ENCODE data around the gene SGPP1. TPM values are rescaled to one million over a fixed set of nuclear protein-coding genes. Genes with fewer than 3 reads are reported as not detected.

SGPP1 gene
- total RNA-seq, 1 experiment from 2014 or later: 5.5 TPM

- Histone ChIP-seq H4K20me1 (ENCODE audit: control insufficient read depth, insufficient read depth, insufficient read length) (no peaks in the 10 kb centered on the region), H3K14ac (ENCODE audit: insufficient read depth, low read length) (no peak overlapping the region), H2AFZ (ENCODE audit: low read length) (no peak overlapping the region), H2BK15ac (ENCODE audit: low read depth, low read length) (no peak overlapping the region), H3K23me2 (ENCODE audit: insufficient read length, low read depth, low read length, poor library complexity, severe bottlenecking) (no peaks in the 10 kb centered on the region), H3K4me2 (ENCODE audit: insufficient read depth, insufficient read length, low read length) (no peak overlapping the region), H3K9me3 (ENCODE audit: control insufficient read depth, low read depth, low read length) (no peaks in the 10 kb centered on the region), H3K27me3 (ENCODE audit: insufficient read depth, low read length) (no peaks in the 10 kb centered on the region), H3K18ac (ENCODE audit: insufficient read length, low read depth, low read length) (no peak overlapping the region), H4K5ac (ENCODE audit: insufficient read length, low read depth, low read length) (no peak overlapping the region), H2AK5ac (ENCODE audit: insufficient read length, low read length) (no peak overlapping the region), H2BK12ac (ENCODE audit: insufficient read length, low read depth, low read length) (no peak overlapping the region), H2BK5ac (ENCODE audit: insufficient read length, low read length) (no peak overlapping the region), H3T11ph (ENCODE audit: low read length) (no peak overlapping the region), H2BK20ac (ENCODE audit: low read depth, low read length, poor library complexity, severe bottlenecking) (no peak overlapping the region), H3K27ac (ENCODE audit: insufficient read length, low read depth, low read length) (no peak overlapping the region), H3K9ac (ENCODE audit: extremely low read depth, insufficient read length, low read length) (no peak overlapping the region), H3K56ac (ENCODE audit: insufficient read length, low read depth, low read length) (no peak overlapping the region), H3K4ac (ENCODE audit: low read depth, low read length) (no peak overlapping the region), H3K79me1 (ENCODE audit: insufficient read depth, low read depth, low read length, poor library complexity, severe bottlenecking) (no peaks in the 10 kb centered on the region), H3K79me2 (ENCODE audit: insufficient read depth, low read length) (no peaks in the 10 kb centered on the region), H4K91ac (ENCODE audit: insufficient read length, low read depth, low read length) (no peak overlapping the region), H3K4me1 (ENCODE audit: insufficient read depth, low read length) (no peaks in the 10 kb centered on the region), H4K8ac (replicated peaks; ENCODE audit: insufficient read length, low read depth, low read length) (no peak overlapping the region), H2BK120ac (ENCODE audit: low read depth, low read length, poor library complexity, severe bottlenecking) (no peak overlapping the region), H3K23ac (ENCODE audit: insufficient read length, low read depth, low read length) (no peak overlapping the region)
- Mint-ChIP-seq H3K4me3 (no peak overlapping the region), H3K27ac (no peak overlapping the region), H3K9me3 (no peaks in the 10 kb centered on the region), H3K36me3 (ENCODE audit: insufficient read depth in 1 of 3, low read depth in 3 of 3) (no peaks in the 10 kb centered on the region), H3K4me1 (no peaks in the 10 kb centered on the region; a peak in 1 of 4 replicates), H3K27me3 (ENCODE audit: low read depth) (no peaks in the 10 kb centered on the region; the same call in 1 of the 2 replicates)
- no peak for DNase-seq
- TF ChIP-seq, protein P1, sequence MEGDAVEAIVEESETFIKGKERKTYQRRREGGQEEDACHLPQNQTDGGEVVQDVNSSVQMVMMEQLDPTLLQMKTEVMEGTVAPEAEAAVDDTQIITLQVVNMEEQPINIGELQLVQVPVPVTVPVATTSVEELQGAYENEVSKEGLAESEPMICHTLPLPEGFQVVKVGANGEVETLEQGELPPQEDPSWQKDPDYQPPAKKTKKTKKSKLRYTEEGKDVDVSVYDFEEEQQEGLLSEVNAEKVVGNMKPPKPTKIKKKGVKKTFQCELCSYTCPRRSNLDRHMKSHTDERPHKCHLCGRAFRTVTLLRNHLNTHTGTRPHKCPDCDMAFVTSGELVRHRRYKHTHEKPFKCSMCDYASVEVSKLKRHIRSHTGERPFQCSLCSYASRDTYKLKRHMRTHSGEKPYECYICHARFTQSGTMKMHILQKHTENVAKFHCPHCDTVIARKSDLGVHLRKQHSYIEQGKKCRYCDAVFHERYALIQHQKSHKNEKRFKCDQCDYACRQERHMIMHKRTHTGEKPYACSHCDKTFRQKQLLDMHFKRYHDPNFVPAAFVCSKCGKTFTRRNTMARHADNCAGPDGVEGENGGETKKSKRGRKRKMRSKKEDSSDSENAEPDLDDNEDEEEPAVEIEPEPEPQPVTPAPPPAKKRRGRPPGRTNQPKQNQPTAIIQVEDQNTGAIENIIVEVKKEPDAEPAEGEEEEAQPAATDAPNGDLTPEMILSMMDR (conservative IDR thresholded peaks at IDR 0.05): no peak
Measured at GRCh38 chr14:63670692-63671091, 57.2 kb downstream of the SGPP1 start.

Measured in H9 (cell line).